ENCODE results near the gene TUBB2B.

- TF ChIP-seq EZH2phosphoT487 (IDR thresholded peaks at IDR 0.05; ENCODE audit: borderline replicate concordance, low read depth, low read length) (no peak), CTCF (conservative IDR thresholded peaks at IDR 0.05; ENCODE audit: low read length) (no peak)
Observed at GRCh38 chr6:3264356-3264755, 36.9 kb upstream of the TUBB2B start.

All from OCI-LY7 (cell line).